HEK293 (cell line): Measurements from ENCODE around the gene CAPN15.

Experiments
- CTCF ChIA-PET: fragments of 350-600 bp; formaldehyde crosslinking; extraction: SDS; loops from one replicate; lab custom pipeline; 2021; ENCODE audit warnings: antibody characterized with exemption; lab: Yijun Ruan, JAX
- POLR2A ChIA-PET: fragments of 300-600 bp; formaldehyde crosslinking; extraction: SDS; loops from one replicate; lab custom pipeline; 2020; ENCODE audit warnings: antibody characterized with exemption, inconsistent platforms; lab: Yijun Ruan, JAX
- H3K27ac ChIP-seq: fragments of 200-500 bp; sonication (Bioruptor generic); 2 replicates; pipeline ENCODE4 v1.5.1; 2014; ENCODE audit warnings: low read depth, low read length, control low read depth, inconsistent platforms; ENCODE audit errors: extremely low read depth
- H3K36me3 ChIP-seq, 2 experiments: fragments of 200-500 bp in 1 of 2; sonication (Bioruptor generic) in 1 of 2; 1 replicate in 1 of 2; 2 replicates in 1 of 2; pipeline ENCODE4 v1.5.1; 2014 to 2017; ENCODE audit warnings: inconsistent platforms in 2 of 2, low read length in 2 of 2; ENCODE audit not compliant: control insufficient read depth in 2 of 2, insufficient read depth in 1 of 2
- H3K4me1 ChIP-seq: fragments of 200-500 bp; sonication (Bioruptor generic); 2 replicates; pipeline ENCODE4 v1.5.1; 2014; ENCODE audit warnings: mild to moderate bottlenecking, low read length, inconsistent platforms; ENCODE audit not compliant: control insufficient read depth, insufficient read depth
- H3K4me3 ChIP-seq: 2 replicates; pipeline ENCODE4 v1.5.1; 2011; ENCODE audit warnings: low read depth, mild to moderate bottlenecking, control low read depth, low read length, moderate library complexity
- H3K9me3 ChIP-seq: fragments of 200-500 bp; sonication (Bioruptor generic); 2 replicates; pipeline ENCODE4 v1.5.1; 2014; ENCODE audit warnings: low read depth, low read length, inconsistent platforms; ENCODE audit not compliant: control insufficient read depth, insufficient read depth
- GLIS1 ChIP-seq: fragments of 450-650 bp; formaldehyde crosslinking; IDR thresholded peaks from 2 replicates; pipeline ENCODE4 v1.5.1; 2016; ENCODE audit warnings: missing biosample characterization, missing genetic modification characterization
- PRDM2 ChIP-seq: fragments of 450-650 bp; formaldehyde crosslinking; IDR thresholded peaks from 2 replicates; pipeline ENCODE4 v1.5.1; 2016; ENCODE audit warnings: missing biosample characterization, missing genetic modification characterization, borderline replicate concordance
- RBAK ChIP-seq: fragments of 450-650 bp; formaldehyde crosslinking; IDR thresholded peaks from 2 replicates; pipeline ENCODE4 v1.5.1; 2016; ENCODE audit warnings: missing biosample characterization, missing genetic modification characterization
- SP2 ChIP-seq: fragments of 450-650 bp; formaldehyde crosslinking; IDR thresholded peaks from 2 replicates; pipeline ENCODE4 v1.5.1; 2016; ENCODE audit warnings: missing biosample characterization, missing genetic modification characterization
- ZBTB20 ChIP-seq: fragments of 450-650 bp; formaldehyde crosslinking; IDR thresholded peaks from 2 replicates; pipeline ENCODE4 v1.5.1; 2016; ENCODE audit warnings: missing biosample characterization, missing genetic modification characterization
- ZBTB6 ChIP-seq: fragments of 450-650 bp; formaldehyde crosslinking; IDR thresholded peaks from 2 replicates; pipeline ENCODE4 v1.5.1; 2017; ENCODE audit warnings: missing biosample characterization, missing genetic modification characterization
- ZIC2 ChIP-seq: fragments of 450-650 bp; formaldehyde crosslinking; IDR thresholded peaks from 2 replicates; pipeline ENCODE4 v1.5.1; 2016; ENCODE audit warnings: missing biosample characterization, missing genetic modification characterization
- ZNF169 ChIP-seq: fragments of 450-650 bp; formaldehyde crosslinking; IDR thresholded peaks from 2 replicates; pipeline ENCODE4 v1.5.1; 2016; ENCODE audit warnings: missing biosample characterization, missing genetic modification characterization
- ZNF391 ChIP-seq: fragments of 450-650 bp; formaldehyde crosslinking; IDR thresholded peaks from 2 replicates; pipeline ENCODE4 v1.5.1; 2016; ENCODE audit warnings: low read depth, missing biosample characterization, missing genetic modification characterization, borderline replicate concordance
- ZNF510 ChIP-seq: fragments of 450-650 bp; formaldehyde crosslinking; IDR thresholded peaks from 2 replicates; pipeline ENCODE4 v1.5.1; 2018; ENCODE audit warnings: mild to moderate bottlenecking, missing genetic modification characterization, missing biosample characterization; ENCODE audit not compliant: insufficient replicate concordance
- ZNF600 ChIP-seq: fragments of 450-650 bp; formaldehyde crosslinking; IDR thresholded peaks from 2 replicates; pipeline ENCODE4 v1.5.1; 2016; ENCODE audit warnings: missing biosample characterization, missing genetic modification characterization
- ZNF704 ChIP-seq: fragments of 450-650 bp; formaldehyde crosslinking; IDR thresholded peaks from 2 replicates; pipeline ENCODE4 v1.5.1; 2016; ENCODE audit warnings: missing biosample characterization, missing genetic modification characterization
- ZNF830 ChIP-seq: fragments of 450-650 bp; IDR thresholded peaks from 2 replicates; pipeline ENCODE4 v1.5.0; 2018; ENCODE audit warnings: missing biosample characterization, missing genetic modification characterization, low read depth, mild to moderate bottlenecking, moderate library complexity
- ZNF843 ChIP-seq: fragments of 450-650 bp; formaldehyde crosslinking; IDR thresholded peaks from 2 replicates; pipeline ENCODE4 v1.5.1; 2016; ENCODE audit warnings: missing biosample characterization, missing genetic modification characterization

The CAPN15 gene

GRCh38 chr16:559411-560203, 32.1 kb downstream of the CAPN15 start (continued):
- no peak for TF ChIP-seq PRDM2 (tag by site-specific recombination)
- no peak for TF ChIP-seq RBAK (tag by site-specific recombination)
- TF ChIP-seq ZIC2 (tag by site-specific recombination): peak; percentile 73
- TF ChIP-seq ZBTB20 (tag by site-specific recombination): peak; percentile 64; the same call in 1 of the 2 replicates
- peak; percentile 61 for TF ChIP-seq SP2 (tag by site-specific recombination)
- no peak for TF ChIP-seq ZNF510 (tag by site-specific recombination)
- peak; percentile 25; the same call in 1 of the 2 replicates for TF ChIP-seq GLIS1 (tag by site-specific recombination)
- TF ChIP-seq ZBTB6 (tag by site-specific recombination): no peak
- TF ChIP-seq ZNF391: no peak
- TF ChIP-seq ZNF600: peak; percentile 84
- TF ChIP-seq ZNF704 (tag by site-specific recombination): no peak
- no peak for TF ChIP-seq ZNF843 (tag by site-specific recombination)
- TF ChIP-seq ZNF830: no peak

GRCh38 chr16:560204-560700, 32.7 kb downstream of the CAPN15 start, which contains the start of gene PRR35:
Gene PRR35, plus strand, starts transcription at chr16:560394. Its CDS starts 2,901 bp downstream, at chr16:563295.
- no peak within 1 kb of the TSS for H3K4me3 ChIP-seq
- TF ChIP-seq ZNF169: no peak
- peak; percentile 13; the same call in 1 of the 2 replicates for TF ChIP-seq ZBTB6 (tag by site-specific recombination)
- ChIA-PET POLR2A (no interaction called here), CTCF (no interaction called here)
- H3K4me1 ChIP-seq: no peaks in the 10 kb centered on the region; the same call in 1 of the 2 replicates
- no peaks in the 10 kb centered on the region for H3K9me3 ChIP-seq
- H3K36me3 ChIP-seq: no peaks in the 10 kb centered on the region
- H3K27ac ChIP-seq: no peak within 1 kb of the TSS; the same call in 1 of the 2 replicates
